Hindlimb muscle (tissue), 1 donor: Measurements from ENCODE around the gene CDKN1A. TPM values are rescaled to one million over a fixed set of nuclear protein-coding genes. Genes with fewer than 3 reads are reported as not detected.
"Not testable (repeated sequence)": the region's sequence is repeated elsewhere in the genome, so short reads cannot be mapped to it uniquely, and the experiment has no call there.

Experiments
- DNase-seq: peaks from one replicate; pipeline ENCODE4 v3.0.0-alpha.2; 2013
- polyA plus RNA-seq: library from polyadenylated mRNA; unstranded; fragments of 120-200 nt; gene quantifications from one replicate; pipeline ENCODE4 v1.2.1, GENCODE V29; 2013; ENCODE audit not compliant: insufficient read length

Gene CDKN1A
- polyA plus RNA-seq, 1 donor, result 233 TPM

DNA sequence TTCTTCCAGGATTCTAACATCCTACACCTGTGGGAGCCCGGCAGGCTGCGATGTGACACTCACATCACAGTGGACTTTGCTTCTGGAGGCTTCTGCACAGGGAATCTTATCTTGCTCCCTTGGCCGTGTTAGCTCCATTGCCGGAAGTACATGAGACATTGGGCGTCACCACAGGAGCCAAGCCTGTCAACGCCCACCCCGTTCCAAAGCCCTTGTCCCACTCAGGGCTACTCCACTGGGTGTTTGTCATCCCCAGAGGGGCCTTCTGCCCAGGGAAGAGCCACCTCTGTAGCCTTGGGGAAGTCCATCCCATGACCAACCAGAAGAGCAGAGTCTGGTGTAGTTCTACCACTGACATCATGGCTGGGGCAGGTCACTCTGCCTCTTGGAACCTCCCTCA lies 20.8 kb downstream of the CDKN1A start:
- no peak for DNase-seq

- DNase-seq, result no peak
These were observed 21.7 kb downstream of the CDKN1A start for GRCh38 chr6:36700071-36700812.

DNA sequence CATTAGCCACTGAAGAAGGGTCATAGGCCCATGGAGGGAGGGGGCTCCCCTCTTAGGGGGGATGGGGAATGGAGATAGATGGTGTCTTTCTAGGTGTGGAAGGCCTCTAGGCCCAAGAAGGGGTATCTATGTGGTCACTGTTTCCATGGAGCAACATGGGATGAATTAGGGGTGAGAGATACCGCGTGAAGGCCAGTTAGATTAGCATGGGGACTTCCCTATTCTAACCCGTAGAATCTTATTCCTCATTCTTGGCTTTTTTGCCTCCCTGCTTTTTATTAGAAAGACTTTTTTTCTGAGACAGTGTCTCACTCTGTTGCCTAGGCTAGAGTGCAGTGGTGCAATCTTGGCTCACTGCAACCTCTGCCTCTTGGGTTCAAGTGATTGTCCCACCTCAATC lies 22.3 kb downstream of the CDKN1A start:
- no peak for DNase-seq

- DNase-seq, result no peak
These were observed 23.0 kb downstream of the CDKN1A start for GRCh38 chr6:36701401-36701991.

GRCh38 chr6:36702656-36703055 lies 24.1 kb downstream of the CDKN1A start:
- no peak for DNase-seq

DNA sequence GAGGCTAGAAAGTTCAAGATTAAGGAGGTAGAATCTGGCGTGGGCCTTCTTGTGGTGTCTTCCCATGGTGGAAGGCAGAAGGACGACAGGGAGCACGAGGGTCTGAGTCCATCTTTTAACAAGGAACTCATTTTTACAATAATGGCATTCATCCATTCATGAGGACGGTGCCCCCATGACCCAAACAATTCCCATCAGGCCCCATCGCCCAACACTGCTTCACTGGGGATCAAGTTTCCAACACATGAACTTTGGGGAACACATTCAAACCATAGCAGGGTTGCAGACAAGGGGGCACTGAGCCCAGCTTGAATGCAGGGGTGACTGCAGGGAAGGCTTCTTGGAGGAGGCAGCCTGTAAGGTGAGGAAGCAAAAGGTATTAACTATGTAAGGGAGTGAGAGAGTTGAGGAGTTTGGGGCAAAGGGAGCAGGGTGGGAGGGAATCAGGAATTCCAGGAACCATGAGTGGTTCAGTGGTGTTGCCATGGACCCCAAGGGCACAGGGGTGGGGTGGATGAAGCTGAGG lies 24.6 kb downstream of the CDKN1A start:
- no peak for DNase-seq

GRCh38 chr6:36703982-36704381 lies 25.5 kb downstream of the CDKN1A start:
- DNase-seq, result no peak

DNA sequence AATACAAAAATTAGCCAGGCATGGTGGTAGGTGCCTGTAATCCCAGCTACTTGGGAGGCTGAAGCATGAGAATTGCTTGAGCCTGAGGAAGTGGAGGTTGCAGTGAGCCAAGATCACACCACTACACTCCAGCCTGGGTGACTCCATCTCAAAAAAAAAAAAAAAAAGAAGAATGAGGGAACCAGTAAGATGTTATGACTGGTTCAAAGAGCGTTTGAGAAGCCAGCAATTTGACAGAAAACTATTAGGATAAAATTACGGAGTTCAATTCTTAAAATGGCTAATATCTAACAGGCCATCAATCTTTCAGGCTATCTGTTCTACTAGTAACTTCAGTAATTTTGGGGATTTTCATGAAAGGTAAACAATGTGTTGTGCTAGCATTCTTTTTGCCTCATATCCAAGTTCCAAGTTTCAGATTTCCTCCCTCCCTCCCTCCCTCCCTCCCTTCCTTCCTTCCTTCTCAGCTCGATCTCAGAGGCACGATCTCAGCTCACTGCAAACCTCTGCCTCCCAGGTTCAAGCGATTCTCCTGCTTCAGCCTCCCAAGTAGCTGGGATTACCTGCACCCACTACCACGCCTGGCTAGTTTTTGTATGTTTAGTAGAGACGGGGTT lies 26.6 kb downstream of the CDKN1A start:
- DNase-seq, result not testable (repeated sequence)

DNA sequence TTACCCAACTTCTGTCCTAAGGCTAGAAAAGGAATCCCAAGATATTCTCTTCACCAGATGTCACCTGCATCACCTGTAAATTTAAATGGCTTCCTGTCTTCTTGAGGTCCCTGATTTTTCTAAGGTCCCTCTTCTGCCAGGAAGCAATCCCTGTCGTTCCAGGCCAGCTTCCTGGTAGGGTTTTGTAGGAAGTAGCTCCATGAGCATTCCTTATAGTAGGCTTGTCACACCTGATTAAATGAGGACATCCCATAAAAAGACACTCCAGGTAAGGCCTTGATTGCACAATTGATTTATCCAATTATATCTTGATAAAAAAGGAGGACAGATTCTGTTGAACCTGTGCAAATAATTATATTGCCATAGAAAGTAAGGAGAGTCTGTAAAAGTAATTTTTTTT lies 27.8 kb downstream of the CDKN1A start:
- DNase-seq, result no peak

DNA sequence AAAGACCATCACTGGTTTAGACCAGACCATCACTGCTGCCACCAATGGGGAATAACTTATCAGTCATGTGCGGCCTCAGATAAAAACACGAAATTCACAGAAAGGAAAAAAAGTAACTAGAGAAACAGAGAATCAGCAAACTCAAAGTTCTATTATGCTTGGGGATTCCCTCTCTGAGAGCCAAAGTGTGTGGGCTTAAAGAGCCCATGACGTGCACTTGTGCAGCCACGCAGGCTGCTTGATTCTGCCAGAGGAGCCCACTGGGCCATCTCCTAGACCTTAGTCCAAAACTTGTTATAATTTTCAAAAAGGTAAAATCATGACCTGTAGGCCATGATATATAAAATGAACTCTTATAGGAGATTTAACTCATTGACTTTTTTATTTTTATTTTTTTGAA lies 34.3 kb downstream of the CDKN1A start:
- no peak for DNase-seq

GRCh38 chr6:36713846-36714245 lies 35.3 kb downstream of the CDKN1A start:
- DNase-seq, result no peak

GRCh38 chr6:36714511-36714910 lies 36.0 kb downstream of the CDKN1A start:
- DNase-seq, result no peak

- no peak for DNase-seq
These were observed 37.0 kb downstream of the CDKN1A start for GRCh38 chr6:36715469-36715868.

DNA sequence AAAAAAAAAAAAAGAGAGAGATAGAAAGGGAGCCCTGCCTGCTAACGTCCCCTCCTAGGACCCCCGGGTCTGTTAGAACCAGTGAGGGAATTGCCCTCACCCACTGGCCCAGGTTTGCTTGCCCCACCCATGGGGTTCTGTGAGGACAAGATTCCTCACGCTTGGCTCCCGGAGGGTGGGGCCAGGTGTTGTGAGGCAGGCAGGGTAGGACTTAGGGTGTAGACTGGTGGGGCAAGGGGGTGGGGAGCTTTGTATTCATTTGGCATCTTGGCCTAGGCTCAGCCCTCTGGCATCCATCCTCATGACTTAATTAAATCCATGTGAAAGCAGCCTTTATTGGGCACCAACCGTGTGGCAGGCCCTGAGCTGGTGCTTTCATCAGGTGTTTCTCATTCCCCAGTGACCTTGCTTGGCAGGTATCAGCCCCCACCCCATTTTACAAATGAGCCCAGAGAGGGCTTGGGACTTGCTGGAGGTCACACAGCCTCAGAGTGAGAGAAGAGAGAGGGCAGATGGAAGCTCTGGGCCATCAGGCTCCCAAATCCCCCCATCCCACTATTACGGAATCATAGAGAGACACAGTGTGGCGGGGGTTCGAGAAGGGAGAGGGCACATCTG lies 38.1 kb downstream of the CDKN1A start:
- DNase-seq, result no peak

GRCh38 chr6:36717231-36717825 lies 38.8 kb downstream of the CDKN1A start:
- no peak for DNase-seq

DNA sequence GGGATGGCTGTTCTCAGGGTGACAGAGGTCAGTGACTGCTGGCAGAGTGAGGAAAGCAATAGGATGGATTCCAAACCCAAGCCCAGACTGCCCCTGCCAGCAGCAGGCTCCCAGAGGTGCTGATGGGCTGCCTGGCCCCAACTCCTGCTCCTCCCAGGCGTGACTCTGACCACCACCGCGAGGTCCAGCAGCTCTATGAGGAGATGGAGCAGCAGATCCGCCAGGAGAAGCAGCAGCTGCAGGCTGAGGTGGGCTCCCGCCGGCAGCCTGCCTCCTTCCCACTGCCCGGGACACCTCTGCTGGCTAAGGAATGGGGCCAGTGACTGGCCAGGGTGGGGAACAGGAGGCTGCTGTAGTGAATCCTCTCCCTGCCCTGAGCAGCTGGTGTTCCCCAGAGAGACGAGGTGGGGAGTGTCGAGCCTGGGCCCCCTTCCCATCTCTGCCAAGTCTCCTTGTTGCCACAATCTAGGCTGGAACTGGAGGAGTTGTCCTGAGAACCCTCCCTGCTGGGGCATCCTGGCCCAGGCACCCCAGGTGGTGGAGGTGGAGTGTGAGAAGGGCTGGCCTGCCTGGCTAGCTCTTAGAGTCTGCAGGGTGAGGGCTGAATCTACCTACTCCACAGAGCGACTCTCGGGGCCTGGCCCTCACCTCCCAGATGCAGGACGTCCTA lies 39.5 kb downstream of the CDKN1A start:
- no peak for DNase-seq

- DNase-seq, result no peak
These were observed 40.0 kb downstream of the CDKN1A start for GRCh38 chr6:36718560-36718959.

GRCh38 chr6:36719126-36719525 lies 40.6 kb downstream of the CDKN1A start:
- DNase-seq, result no peak

GRCh38 chr6:36720251-36721141 lies 42.0 kb downstream of the CDKN1A start:
- DNase-seq, result no peak

DNA sequence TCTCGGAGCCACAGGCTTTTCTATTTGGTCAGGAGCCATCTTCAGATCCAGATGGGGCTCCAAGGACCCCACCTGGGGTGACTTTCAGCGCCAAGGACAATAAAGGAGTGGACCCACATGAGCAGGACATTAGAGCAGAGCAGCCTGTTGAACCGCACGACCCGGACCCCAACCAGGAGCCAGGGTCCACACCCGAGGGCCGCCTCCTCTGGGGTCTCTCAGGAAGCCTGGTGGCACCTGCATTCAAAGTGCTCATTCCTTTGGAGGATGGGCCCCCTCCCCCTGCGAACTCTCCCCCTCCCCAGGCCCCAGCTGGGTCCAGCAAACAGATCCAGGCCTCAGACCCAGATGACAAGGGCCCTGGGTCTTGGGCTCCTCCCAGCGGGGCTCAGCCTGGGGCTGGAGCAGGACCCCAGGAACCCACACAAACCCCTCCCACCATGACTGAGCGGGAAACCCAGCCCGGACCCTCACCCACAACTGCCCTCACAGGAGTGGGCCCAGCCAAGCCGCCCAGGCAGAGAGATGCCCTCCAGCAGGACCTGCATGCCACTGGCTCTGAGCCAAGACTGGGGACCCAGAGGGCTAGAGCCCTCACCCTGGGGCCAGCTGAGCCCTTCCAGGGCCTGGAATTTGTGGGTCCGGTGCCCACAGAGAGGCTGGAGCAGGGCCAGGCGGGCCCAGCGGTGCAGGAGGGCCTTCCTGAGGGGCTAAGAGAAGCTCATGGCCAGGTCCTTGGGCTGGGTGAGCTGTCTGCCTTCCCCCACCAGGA lies 43.0 kb downstream of the CDKN1A start:
- no peak for DNase-seq
